Measurements from ENCODE around the gene OR1I1. TPM values are rescaled to one million over a fixed set of nuclear protein-coding genes. Genes with fewer than 3 reads are reported as not detected.

OR1I1 gene
- total RNA-seq, 1 experiment from 2014 or later, result not detected

GRCh38 chr19:15038294-15038693 is 43.7 kb upstream of the OR1I1 start (continued):
- TF ChIP-seq NR1H2 (CRISPR knock-in tag; IDR thresholded peaks at IDR 0.05) (no peak), CTCF (IDR thresholded peaks at IDR 0.05) (no peak), ZNF263 (CRISPR knock-in tag; IDR thresholded peaks at IDR 0.05; ENCODE audit: low read depth) (no peak), ZNF121 (CRISPR knock-in tag; IDR thresholded peaks at IDR 0.05) (no peak), NFATC4 (CRISPR knock-in tag; IDR thresholded peaks at IDR 0.05) (no peak), RELA (CRISPR knock-in tag; IDR thresholded peaks at IDR 0.05; ENCODE audit: borderline replicate concordance) (no peak), MYBL2 (CRISPR knock-in tag; IDR thresholded peaks at IDR 0.05) (no peak), ZNF219 (CRISPR knock-in tag; IDR thresholded peaks at IDR 0.05; ENCODE audit: borderline replicate concordance) (no peak), PRDM15 (CRISPR knock-in tag; IDR thresholded peaks at IDR 0.05) (no peak), GRHL2 (CRISPR knock-in tag; IDR thresholded peaks at IDR 0.05; ENCODE audit: insufficient replicate concordance, severe bottlenecking) (no peak)
- TF ChIP-seq, protein P1, sequence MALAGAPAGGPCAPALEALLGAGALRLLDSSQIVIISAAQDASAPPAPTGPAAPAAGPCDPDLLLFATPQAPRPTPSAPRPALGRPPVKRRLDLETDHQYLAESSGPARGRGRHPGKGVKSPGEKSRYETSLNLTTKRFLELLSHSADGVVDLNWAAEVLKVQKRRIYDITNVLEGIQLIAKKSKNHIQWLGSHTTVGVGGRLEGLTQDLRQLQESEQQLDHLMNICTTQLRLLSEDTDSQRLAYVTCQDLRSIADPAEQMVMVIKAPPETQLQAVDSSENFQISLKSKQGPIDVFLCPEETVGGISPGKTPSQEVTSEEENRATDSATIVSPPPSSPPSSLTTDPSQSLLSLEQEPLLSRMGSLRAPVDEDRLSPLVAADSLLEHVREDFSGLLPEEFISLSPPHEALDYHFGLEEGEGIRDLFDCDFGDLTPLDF (CRISPR knock-in tag; IDR thresholded peaks at IDR 0.05), result no peak
- TF ChIP-seq, protein P2, sequence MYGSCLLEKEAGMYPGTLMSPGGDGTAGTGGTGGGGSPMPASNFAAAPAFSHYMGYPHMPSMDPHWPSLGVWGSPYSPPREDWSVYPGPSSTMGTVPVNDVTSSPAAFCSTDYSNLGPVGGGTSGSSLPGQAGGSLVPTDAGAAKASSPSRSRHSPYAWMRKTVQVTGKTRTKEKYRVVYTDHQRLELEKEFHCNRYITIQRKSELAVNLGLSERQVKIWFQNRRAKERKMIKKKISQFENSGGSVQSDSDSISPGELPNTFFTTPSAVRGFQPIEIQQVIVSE (CRISPR knock-in tag; IDR thresholded peaks at IDR 0.05; ENCODE audit: borderline replicate concordance), result no peak

GRCh38 chr19:15042003-15042402 is 40.0 kb upstream of the OR1I1 start:
- no peak for DNase-seq (ENCODE audit: low spot score)
- Mint-ChIP-seq H3K4me1 (peaks cover 10% of the 10 kb centered on the region), H3K9me3 (no peaks in the 10 kb centered on the region), H3K4me3 (no peak overlapping the region), H3K27ac (no peak overlapping the region), H3K27me3 (ENCODE audit: low read depth) (peaks cover 5% of the 10 kb centered on the region), H3K36me3 (no peaks in the 10 kb centered on the region)
- ChIA-PET POLR2A (no interaction called here), CTCF (interaction anchor here (0.6 kb wide), 1 partner anchor 49 kb away, joined by 4 read pairs; no protein-coding TSS in a partner anchor)
- no peak for ATAC-seq
- TF ChIP-seq RELA (CRISPR knock-in tag; IDR thresholded peaks at IDR 0.05; ENCODE audit: borderline replicate concordance) (no peak), ZBTB43 (CRISPR knock-in tag; IDR thresholded peaks at IDR 0.05) (no peak), IRF1 (CRISPR knock-in tag; IDR thresholded peaks at IDR 0.05) (no peak), GTF2I (CRISPR knock-in tag; conservative IDR thresholded peaks at IDR 0.05) (no peak), TP53 (CRISPR knock-in tag; IDR thresholded peaks at IDR 0.05) (no peak), ZNF317 (CRISPR knock-in tag; IDR thresholded peaks at IDR 0.05; ENCODE audit: borderline replicate concordance, low read depth) (no peak), IRF2 (CRISPR knock-in tag; IDR thresholded peaks at IDR 0.05; ENCODE audit: borderline replicate concordance, low read depth) (no peak), ZNF138 (CRISPR knock-in tag; conservative IDR thresholded peaks at IDR 0.05) (no peak), NFATC4 (CRISPR knock-in tag; IDR thresholded peaks at IDR 0.05) (no peak), ZNF121 (CRISPR knock-in tag; IDR thresholded peaks at IDR 0.05) (no peak)
- TF ChIP-seq, protein P3, sequence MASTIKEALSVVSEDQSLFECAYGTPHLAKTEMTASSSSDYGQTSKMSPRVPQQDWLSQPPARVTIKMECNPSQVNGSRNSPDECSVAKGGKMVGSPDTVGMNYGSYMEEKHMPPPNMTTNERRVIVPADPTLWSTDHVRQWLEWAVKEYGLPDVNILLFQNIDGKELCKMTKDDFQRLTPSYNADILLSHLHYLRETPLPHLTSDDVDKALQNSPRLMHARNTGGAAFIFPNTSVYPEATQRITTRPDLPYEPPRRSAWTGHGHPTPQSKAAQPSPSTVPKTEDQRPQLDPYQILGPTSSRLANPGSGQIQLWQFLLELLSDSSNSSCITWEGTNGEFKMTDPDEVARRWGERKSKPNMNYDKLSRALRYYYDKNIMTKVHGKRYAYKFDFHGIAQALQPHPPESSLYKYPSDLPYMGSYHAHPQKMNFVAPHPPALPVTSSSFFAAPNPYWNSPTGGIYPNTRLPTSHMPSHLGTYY (CRISPR knock-in tag; IDR thresholded peaks at IDR 0.05), result no peak
- TF ChIP-seq, protein P1 (CRISPR knock-in tag; IDR thresholded peaks at IDR 0.05), result no peak
